GM12892 (cell line): ENCODE results near the gene FNIP2.

Source experiments
- POLR2A ChIP-seq: IDR thresholded peaks from 2 replicates; pipeline ENCODE4 v1.6.1; 2011; ENCODE audit warnings: low read depth, low read length, control low read depth
- TAF1 ChIP-seq: IDR thresholded peaks from 2 replicates; pipeline ENCODE4 v1.6.1; 2011; ENCODE audit warnings: low read depth, mild to moderate bottlenecking, control low read depth, low read length, borderline replicate concordance

DNA sequence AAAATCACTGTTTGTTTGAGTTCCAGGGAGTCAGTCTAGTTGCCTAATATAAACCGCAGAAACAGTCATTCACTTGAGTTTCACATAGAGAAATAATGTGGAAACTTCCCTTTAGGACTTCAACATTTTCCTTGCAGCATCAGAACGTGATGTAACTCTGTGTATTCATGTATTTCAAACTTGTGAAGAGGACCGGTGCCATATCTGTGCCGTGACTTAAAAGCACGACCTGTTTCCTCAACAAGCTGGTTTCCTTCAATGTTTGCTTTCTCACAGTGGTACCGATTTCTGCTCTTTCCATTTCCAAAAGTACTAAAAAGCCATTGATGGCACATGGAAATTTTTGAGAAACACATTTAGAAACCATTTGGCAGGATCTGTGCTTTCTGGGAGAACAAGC lies 167.4 kb downstream of the FNIP2 start:
- TF ChIP-seq POLR2A (no peak), TAF1 (no peak)
